Measurements from ENCODE around the gene BCAR1. TPM values are rescaled to one million over a fixed set of nuclear protein-coding genes. Genes with fewer than 3 reads are reported as not detected.

Gene BCAR1
- total and polyA plus RNA-seq, 2 of the 13 experiments (the other 11 are each of a cell fraction or from before 2014, with no cell fraction given): 48.1 to 51.7 TPM

GRCh38 chr16:75235721-75236193 is 15.7 kb downstream of the BCAR1 start:
- in situ Hi-C loops (cut with HindIII; ENCODE audit: extremely low pct_ligation_motif_present, low pct_unique_long_range_greater_than_20kb) (no loop called here), intact Hi-C loops (cut with micrococcal nuclease; ENCODE audit: unreplicated experiment) (no loop called here)
- peaks cover 47% of the 10 kb centered on the region for H3K4me1 ChIP-seq (ENCODE audit: insufficient read depth, low read length)
- CTCF ChIA-PET (ENCODE audit: low intra/inter-chr PET ratio, low total read pairs): interaction anchor here (4.4 kb wide), 1 partner anchor 149 kb away, joined by 45 read pairs; no protein-coding TSS in a partner anchor
- H3K27ac ChIP-seq (ENCODE audit: extremely low read length, insufficient read depth, low read length): no peak overlapping the region
- BruUV-seq (replicated peaks): no TSS peak
- no peaks in the 10 kb centered on the region for H3K27me3 ChIP-seq (ENCODE audit: control insufficient read depth in 1 of 2, insufficient read depth in 2 of 2, low read length in 2 of 2)
- no peak for TF ChIP-seq ZNF430 (CRISPR knock-in tag; IDR thresholded peaks at IDR 0.05)
- TF ChIP-seq, protein P1, sequence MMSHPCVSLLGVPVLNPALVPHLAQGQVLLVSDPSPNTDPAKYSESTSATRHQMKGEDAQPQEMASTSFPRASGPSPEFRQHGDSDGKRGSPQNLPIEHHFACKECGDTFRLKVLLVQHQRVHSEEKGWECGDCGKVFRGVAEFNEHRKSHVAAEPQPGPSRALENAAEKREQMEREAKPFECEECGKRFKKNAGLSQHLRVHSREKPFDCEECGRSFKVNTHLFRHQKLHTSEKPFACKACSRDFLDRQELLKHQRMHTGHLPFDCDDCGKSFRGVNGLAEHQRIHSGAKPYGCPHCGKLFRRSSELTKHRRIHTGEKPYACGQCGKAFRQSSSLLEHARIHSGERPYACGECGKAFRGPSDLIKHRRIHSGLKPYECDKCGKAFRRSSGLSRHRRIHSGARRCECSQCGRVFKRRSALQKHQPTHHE (CRISPR knock-in tag; IDR thresholded peaks at IDR 0.05; ENCODE audit: borderline replicate concordance): no peak
- TF ChIP-seq ZSCAN12 (CRISPR knock-in tag; IDR thresholded peaks at IDR 0.05): no peak
- peak in 1 of 2 experiments; percentile 45; a peak in 2 of 4 replicates for TF ChIP-seq POLR2A (IDR thresholded peaks at IDR 0.05; ENCODE audit: insufficient read depth in 1 of 2, low read depth in 2 of 2, low read length in 2 of 2)
- peak; percentile 89 for TF ChIP-seq AKAP8 (CRISPR knock-in tag; IDR thresholded peaks at IDR 0.05)
- peak; percentile 42; the same call in 1 of the 2 replicates for TF ChIP-seq RBFOX2 (IDR thresholded peaks at IDR 0.05; ENCODE audit: low read depth, low read length)
- no peak for TF ChIP-seq HBP1 (CRISPR knock-in tag; IDR thresholded peaks at IDR 0.05; ENCODE audit: low read depth)
- 0 out of 2 replicates have a peak, but pooled peaks have one; percentile 7 for TF ChIP-seq ZFP91 (CRISPR knock-in tag; IDR thresholded peaks at IDR 0.05; ENCODE audit: borderline replicate concordance)
- no peak for TF ChIP-seq RBM39 (IDR thresholded peaks at IDR 0.05; ENCODE audit: low read depth, low read length, poor library complexity, severe bottlenecking)
- TF ChIP-seq U2AF1 (optimal IDR thresholded peaks at IDR 0.05; ENCODE audit: low read depth, low read length): no peak
- peak; percentile 91 for TF ChIP-seq AGO2 (optimal IDR thresholded peaks at IDR 0.05; ENCODE audit: low read depth, low read length)
- no peak for TF ChIP-seq NONO (IDR thresholded peaks at IDR 0.05)
- TF ChIP-seq NONO (CRISPR knock-in tag; conservative IDR thresholded peaks at IDR 0.05): 0 out of 2 replicates have a peak, but pooled peaks have one; percentile 22
- TF ChIP-seq HNRNPL (IDR thresholded peaks at IDR 0.05; ENCODE audit: low read depth, low read length): 0 out of 2 replicates have a peak, but pooled peaks have one; percentile 21
- peak; percentile 50; the same call in 1 of the 2 replicates for TF ChIP-seq ZBTB38 (CRISPR knock-in tag; IDR thresholded peaks at IDR 0.05)
- H4K20me1 ChIP-seq (ENCODE audit: insufficient read depth, low read length): peaks cover 8% of the 10 kb centered on the region
- ATAC-seq (no peak), FAIRE-seq (no peak), DNase-seq (ENCODE audit: low spot score) (no peak)
- no peak overlapping the region for H3K4me2 ChIP-seq (ENCODE audit: low read depth, low read length)
- H3K4me3 ChIP-seq (replicated peaks in 1 of 3; ENCODE audit: insufficient read depth in 1 of 3, low read depth in 2 of 3, low read length in 3 of 3): no peak overlapping the region
- POLR2A ChIA-PET: interaction anchor here (1.3 to 4.2 kb wide), 4 partner anchors 10 to 70 kb away, joined by 5 to 27 read pairs (median 10); no protein-coding TSS in a partner anchor
- H3K9me3 ChIP-seq (ENCODE audit: low read length): no peaks in the 10 kb centered on the region
- peaks cover 40 to 48% of the 10 kb centered on the region in 2 experiments for H3K36me3 ChIP-seq (replicated peaks in 1 of 2; ENCODE audit: control insufficient read depth in 1 of 2, insufficient read depth in 2 of 2, low read length in 2 of 2)
- H2AFZ ChIP-seq (ENCODE audit: low read length): no peak overlapping the region
- H3K9ac ChIP-seq (ENCODE audit: insufficient read depth, low read depth, low read length): no peak overlapping the region
- WGBS (ENCODE audit: low lambda C conversion rate): 98% methylated on average over 33 of the region's 34 CpGs
- peaks cover 32% of the 10 kb centered on the region for H3K79me2 ChIP-seq (ENCODE audit: insufficient read depth, low read length)

Measured in HepG2 (cell line).